Endothelial cell of umbilical vein (primary cell): ENCODE data around the gene ZBP1.

Experiments
- CTCF ChIP-seq, 2 donors: IDR thresholded peaks; 1 replicate in 1 of 2; 2 replicates in 1 of 2; pipeline ENCODE4 v1.5.1; 2011; ENCODE audit warnings: low read length in 2 of 2, mild to moderate bottlenecking in 2 of 2, moderate library complexity in 2 of 2, control low read depth in 1 of 2, inconsistent platforms in 1 of 2, low read depth in 1 of 2; ENCODE audit not compliant: insufficient read depth in 1 of 2; ENCODE audit errors: extremely low read depth in 1 of 2
- EZH2 ChIP-seq: IDR thresholded peaks from 2 replicates; pipeline ENCODE4 v1.6.1; 2012; ENCODE audit warnings: borderline replicate concordance, low read depth, mild to moderate bottlenecking, moderate library complexity, low read length, inconsistent platforms; ENCODE audit not compliant: severe bottlenecking
- GATA2 ChIP-seq: IDR thresholded peaks from 2 replicates; pipeline ENCODE4 v1.7.0; 2011; ENCODE audit warnings: low read depth, mild to moderate bottlenecking, moderate library complexity, mixed read lengths, low read length; ENCODE audit not compliant: insufficient read length, insufficient read depth
- POLR2A ChIP-seq: IDR thresholded peaks from 2 replicates; pipeline ENCODE4 v1.6.1; 2012; ENCODE audit warnings: low read depth, mild to moderate bottlenecking, control low read depth, low read length

GRCh38 chr20:57601211-57601570 lies 19.0 kb downstream of the ZBP1 start:
- TF ChIP-seq POLR2A (no peak), EZH2 (no peak), CTCF (IDR thresholded peaks at IDR 0.05; ENCODE audit: extremely low read depth in 1 of 2, insufficient read depth in 1 of 2, low read depth in 1 of 2, low read length in 2 of 2) (no peak), GATA2 (no peak)
